Measurements from ENCODE around the gene EPS8L3. TPM values are rescaled to one million over a fixed set of nuclear protein-coding genes. Genes with fewer than 3 reads are reported as not detected.

EPS8L3 gene
- total RNA-seq, 1 experiment from 2014 or later: not detected

- intact Hi-C loops (cut with micrococcal nuclease; ENCODE audit: unreplicated experiment): no loop called here
- no peaks in the 10 kb centered on the region for H3K9me3 ChIP-seq (ENCODE audit: low read depth, low read length, poor library complexity, severe bottlenecking)
- H3K27me3 ChIP-seq (replicated peaks; ENCODE audit: insufficient read depth, low read depth, low read length, poor library complexity): no peaks in the 10 kb centered on the region
- H3K4me3 ChIP-seq (ENCODE audit: low read depth, low read length, poor library complexity, severe bottlenecking): no peak overlapping the region
- no peak for TF ChIP-seq EZH2 (IDR thresholded peaks at IDR 0.05; ENCODE audit: borderline replicate concordance, low read depth, low read length, poor library complexity, severe bottlenecking)
- no peak overlapping the region for H3K27ac ChIP-seq (ENCODE audit: low read depth, low read length, poor library complexity, severe bottlenecking)
- POLR2A ChIA-PET (ENCODE audit: low non-redundant PET): no interaction called here
- CTCF ChIA-PET: no interaction called here
- H3K36me3 ChIP-seq (ENCODE audit: insufficient read depth, low read length, poor library complexity, severe bottlenecking): no peaks in the 10 kb centered on the region
- no TSS peak for BruUV-seq (replicated peaks)
- no peak for DNase-seq (ENCODE audit: low spot score)
- peaks cover 8% of the 10 kb centered on the region for H3K4me1 ChIP-seq (ENCODE audit: insufficient read depth, low read length, poor library complexity, severe bottlenecking)
These were observed 44.3 kb upstream of the EPS8L3 start for GRCh38 chr1:109807822-109808680.

GRCh38 chr1:109807402-109807801 is 43.7 kb upstream of the EPS8L3 start:
- H3K4me1 ChIP-seq (ENCODE audit: insufficient read depth, low read length, poor library complexity, severe bottlenecking): peaks cover 8% of the 10 kb centered on the region
- TF ChIP-seq CTCF (conservative IDR thresholded peaks at IDR 0.05; ENCODE audit: low read depth, low read length): no peak
- POLR2A ChIA-PET (ENCODE audit: low non-redundant PET): no interaction called here
- intact Hi-C loops (cut with micrococcal nuclease; ENCODE audit: unreplicated experiment): no loop called here
- H3K4me3 ChIP-seq (ENCODE audit: low read depth, low read length, poor library complexity, severe bottlenecking): no peak overlapping the region
- no peaks in the 10 kb centered on the region for H3K27me3 ChIP-seq (replicated peaks; ENCODE audit: insufficient read depth, low read depth, low read length, poor library complexity)
- H3K27ac ChIP-seq (ENCODE audit: low read depth, low read length, poor library complexity, severe bottlenecking): no peak overlapping the region
- BruUV-seq (replicated peaks): no TSS peak
- H3K36me3 ChIP-seq (ENCODE audit: insufficient read depth, low read length, poor library complexity, severe bottlenecking): no peaks in the 10 kb centered on the region
- CTCF ChIA-PET: no interaction called here
- no peak for DNase-seq (ENCODE audit: low spot score)
- H3K9me3 ChIP-seq (ENCODE audit: low read depth, low read length, poor library complexity, severe bottlenecking): no peaks in the 10 kb centered on the region

- Histone ChIP-seq H3K36me3 (ENCODE audit: insufficient read depth, low read length, poor library complexity, severe bottlenecking) (no peaks in the 10 kb centered on the region), H3K9me3 (ENCODE audit: low read depth, low read length, poor library complexity, severe bottlenecking) (no peaks in the 10 kb centered on the region), H3K4me3 (ENCODE audit: low read depth, low read length, poor library complexity, severe bottlenecking) (no peak overlapping the region), H3K27ac (ENCODE audit: low read depth, low read length, poor library complexity, severe bottlenecking) (no peak overlapping the region), H3K27me3 (replicated peaks; ENCODE audit: insufficient read depth, low read depth, low read length, poor library complexity) (no peaks in the 10 kb centered on the region), H3K4me1 (ENCODE audit: insufficient read depth, low read length, poor library complexity, severe bottlenecking) (peaks cover 8% of the 10 kb centered on the region)
- no peak for DNase-seq (ENCODE audit: low spot score)
- no TSS peak for BruUV-seq (replicated peaks)
- intact Hi-C loops (cut with micrococcal nuclease; ENCODE audit: unreplicated experiment): no loop called here
- POLR2A ChIA-PET (ENCODE audit: low non-redundant PET): no interaction called here
- CTCF ChIA-PET: no interaction called here
- TF ChIP-seq CTCF (conservative IDR thresholded peaks at IDR 0.05; ENCODE audit: low read depth, low read length) (no peak), EZH2 (IDR thresholded peaks at IDR 0.05; ENCODE audit: borderline replicate concordance, low read depth, low read length, poor library complexity, severe bottlenecking) (no peak)
These were observed 43.1 kb upstream of the EPS8L3 start for GRCh38 chr1:109806733-109807400.

All from A673 (cell line).